HEK293T (cell line): ENCODE measurements around the gene COQ9.

ENCODE experiments used
- BHLHE40 ChIP-seq: fragments of 450-650 bp; IDR thresholded peaks from 2 replicates; pipeline ENCODE4 v1.6.1; 2016; ENCODE audit warnings: mild to moderate bottlenecking, moderate library complexity, borderline replicate concordance
- CTBP1 ChIP-seq: fragments of 450-650 bp; IDR thresholded peaks from 2 replicates; pipeline ENCODE4 v1.6.1; 2016; ENCODE audit warnings: borderline replicate concordance

DNA sequence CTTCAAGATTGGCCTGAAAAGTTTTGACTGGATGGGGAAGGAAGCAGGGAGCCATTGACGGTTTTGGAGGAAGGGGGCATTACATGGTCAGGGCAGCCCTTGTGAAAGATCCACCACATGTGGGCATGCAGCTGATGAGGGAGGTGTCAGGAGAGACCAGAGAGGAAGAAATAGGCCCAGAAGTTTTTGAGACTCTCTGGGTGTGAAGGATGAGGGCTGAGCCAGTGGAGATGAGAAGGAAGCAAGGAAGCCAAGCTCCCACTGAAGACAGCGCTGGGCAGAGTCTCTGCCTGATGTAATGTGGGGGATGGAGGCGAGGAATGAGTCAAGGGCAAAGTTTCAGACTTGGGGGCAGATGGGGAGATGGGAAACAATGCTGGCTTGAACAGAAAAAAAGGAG is 42.2 kb upstream of the COQ9 start:
- TF ChIP-seq CTBP1 (no peak), BHLHE40 (no peak)
